ENCODE measurements around the gene IRX2. TPM values are rescaled to one million over a fixed set of nuclear protein-coding genes. Genes with fewer than 3 reads are reported as not detected.

The IRX2 gene
- total RNA-seq, 1 donor from 2014 or later: 6.7 TPM

- Histone ChIP-seq H3K27ac (ENCODE audit: low read depth, low read length) (no peak overlapping the region), H3K4me2 (ENCODE audit: low read length) (no peak overlapping the region), H3K79me2 (ENCODE audit: insufficient read depth, low read length) (no peaks in the 10 kb centered on the region), H3K36me3 (ENCODE audit: insufficient read depth, low read length) (no peaks in the 10 kb centered on the region), H3K4me3 (ENCODE audit: insufficient read depth, low read depth, low read length) (no peak overlapping the region), H3K9ac (ENCODE audit: low read length) (no peak overlapping the region), H4K20me1 (ENCODE audit: insufficient read depth, low read length) (no peaks in the 10 kb centered on the region), H2AFZ (ENCODE audit: low read depth, low read length) (no peak overlapping the region), H3K4me1 (ENCODE audit: insufficient read depth, low read length) (peaks cover 4% of the 10 kb centered on the region), H3K9me3 (ENCODE audit: insufficient read depth, low read depth, low read length) (peaks cover 3% of the 10 kb centered on the region), H3K27me3 (ENCODE audit: insufficient read depth, low read length) (no peaks in the 10 kb centered on the region)
- H3K4me1 Mint-ChIP-seq (ENCODE audit: low read depth, unreplicated experiment): peaks cover 3% of the 10 kb centered on the region
- H3K27me3 Mint-ChIP-seq (ENCODE audit: low read depth, unreplicated experiment): peaks cover 43% of the 10 kb centered on the region
- no peak overlapping the region for H3K4me3 Mint-ChIP-seq (ENCODE audit: unreplicated experiment)
- H3K9me3 Mint-ChIP-seq (ENCODE audit: unreplicated experiment): no peaks in the 10 kb centered on the region
- no peak for DNase-seq (ENCODE audit: low read depth)
- TF ChIP-seq EZH2 (IDR thresholded peaks at IDR 0.05; ENCODE audit: insufficient read depth, low read length) (no peak), CTCF (IDR thresholded peaks at IDR 0.05; ENCODE audit: insufficient read depth, low read depth, low read length) (no peak)
- no peak for FAIRE-seq
- no peaks in the 10 kb centered on the region for H3K36me3 Mint-ChIP-seq (ENCODE audit: low read depth, unreplicated experiment)
- no peak overlapping the region for H3K27ac Mint-ChIP-seq (ENCODE audit: unreplicated experiment)
Observed at GRCh38 chr5:2699231-2699630, 52.2 kb downstream of the IRX2 start.

- Histone ChIP-seq H2AFZ (ENCODE audit: low read depth, low read length) (no peak overlapping the region), H3K27ac (ENCODE audit: low read depth, low read length) (no peak overlapping the region), H3K36me3 (ENCODE audit: insufficient read depth, low read length) (no peaks in the 10 kb centered on the region), H3K4me1 (ENCODE audit: insufficient read depth, low read length) (peaks cover 4% of the 10 kb centered on the region), H3K9ac (ENCODE audit: low read length) (no peak overlapping the region), H3K4me2 (ENCODE audit: low read length) (no peak overlapping the region), H3K9me3 (ENCODE audit: insufficient read depth, low read depth, low read length) (peaks cover 3% of the 10 kb centered on the region), H3K4me3 (ENCODE audit: insufficient read depth, low read depth, low read length) (no peak overlapping the region), H3K79me2 (ENCODE audit: insufficient read depth, low read length) (no peaks in the 10 kb centered on the region), H3K27me3 (ENCODE audit: insufficient read depth, low read length) (no peaks in the 10 kb centered on the region), H4K20me1 (ENCODE audit: insufficient read depth, low read length) (no peaks in the 10 kb centered on the region)
- Mint-ChIP-seq H3K27me3 (ENCODE audit: low read depth, unreplicated experiment) (peaks cover 38% of the 10 kb centered on the region), H3K4me1 (ENCODE audit: low read depth, unreplicated experiment) (peaks cover 3% of the 10 kb centered on the region), H3K4me3 (ENCODE audit: unreplicated experiment) (no peak overlapping the region), H3K36me3 (ENCODE audit: low read depth, unreplicated experiment) (no peaks in the 10 kb centered on the region), H3K27ac (ENCODE audit: unreplicated experiment) (no peak overlapping the region), H3K9me3 (ENCODE audit: unreplicated experiment) (no peaks in the 10 kb centered on the region)
- DNase-seq (ENCODE audit: low read depth): no peak
- no peak for TF ChIP-seq CTCF (IDR thresholded peaks at IDR 0.05; ENCODE audit: insufficient read depth, low read depth, low read length)
- no peak for TF ChIP-seq EZH2 (IDR thresholded peaks at IDR 0.05; ENCODE audit: insufficient read depth, low read length)
- FAIRE-seq: no peak
Observed at GRCh38 chr5:2698581-2698980, 52.9 kb downstream of the IRX2 start.

GRCh38 chr5:2697446-2698200 lies 53.9 kb downstream of the IRX2 start:
- no peaks in the 10 kb centered on the region for H3K79me2 ChIP-seq (ENCODE audit: insufficient read depth, low read length)
- no peak overlapping the region for H2AFZ ChIP-seq (ENCODE audit: low read depth, low read length)
- no peak overlapping the region for H3K27ac Mint-ChIP-seq (ENCODE audit: unreplicated experiment)
- TF ChIP-seq EZH2 (IDR thresholded peaks at IDR 0.05; ENCODE audit: insufficient read depth, low read length): no peak
- TF ChIP-seq CTCF (IDR thresholded peaks at IDR 0.05; ENCODE audit: insufficient read depth, low read depth, low read length): no peak
- H3K36me3 Mint-ChIP-seq (ENCODE audit: low read depth, unreplicated experiment): no peaks in the 10 kb centered on the region
- no peak overlapping the region for H3K4me3 ChIP-seq (ENCODE audit: insufficient read depth, low read depth, low read length)
- peaks cover 3% of the 10 kb centered on the region for H3K4me1 Mint-ChIP-seq (ENCODE audit: low read depth, unreplicated experiment)
- FAIRE-seq (no peak), DNase-seq (ENCODE audit: low read depth) (peak; percentile 76)
- peaks cover 4% of the 10 kb centered on the region for H3K4me1 ChIP-seq (ENCODE audit: insufficient read depth, low read length)
- peaks cover 3% of the 10 kb centered on the region for H3K9me3 ChIP-seq (ENCODE audit: insufficient read depth, low read depth, low read length)
- H3K27ac ChIP-seq (ENCODE audit: low read depth, low read length): no peak overlapping the region
- H3K27me3 Mint-ChIP-seq (ENCODE audit: low read depth, unreplicated experiment): peaks cover 36% of the 10 kb centered on the region
- no peaks in the 10 kb centered on the region for H3K9me3 Mint-ChIP-seq (ENCODE audit: unreplicated experiment)
- no peak overlapping the region for H3K4me3 Mint-ChIP-seq (ENCODE audit: unreplicated experiment)
- no peak overlapping the region for H3K9ac ChIP-seq (ENCODE audit: low read length)
- no peak overlapping the region for H3K4me2 ChIP-seq (ENCODE audit: low read length)
- H3K27me3 ChIP-seq (ENCODE audit: insufficient read depth, low read length): no peaks in the 10 kb centered on the region
- H3K36me3 ChIP-seq (ENCODE audit: insufficient read depth, low read length): no peaks in the 10 kb centered on the region
- no peaks in the 10 kb centered on the region for H4K20me1 ChIP-seq (ENCODE audit: insufficient read depth, low read length)

All from astrocyte (in vitro differentiated cells and primary cell).